ENCODE measurements around the gene MMP14.
"Not testable (repeated sequence)": the region's sequence is repeated elsewhere in the genome, so short reads cannot be mapped to it uniquely, and the experiment has no call there.

The MMP14 gene

DNA sequence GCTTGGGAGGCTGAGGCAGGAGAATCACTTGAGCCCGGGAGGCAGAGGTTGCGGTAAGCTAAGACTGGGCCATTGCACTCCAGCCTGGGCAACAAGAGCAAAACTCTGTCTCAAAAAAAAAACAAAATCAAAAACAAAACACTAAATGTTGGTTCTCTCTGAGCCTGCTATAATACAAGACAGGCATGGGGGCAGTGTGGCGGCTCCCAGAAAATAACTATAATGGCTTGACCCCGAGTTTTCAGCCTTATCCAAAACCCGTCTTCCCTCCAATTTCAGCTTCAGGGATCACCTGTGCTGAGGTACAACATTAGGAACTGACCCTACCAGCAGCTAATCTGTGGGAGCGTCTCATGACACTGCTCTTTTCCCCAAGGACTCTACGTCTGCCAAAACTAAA lies 22.0 kb upstream of the MMP14 start:
- no peak for DNase-seq (ENCODE audit: low read depth)

DNA sequence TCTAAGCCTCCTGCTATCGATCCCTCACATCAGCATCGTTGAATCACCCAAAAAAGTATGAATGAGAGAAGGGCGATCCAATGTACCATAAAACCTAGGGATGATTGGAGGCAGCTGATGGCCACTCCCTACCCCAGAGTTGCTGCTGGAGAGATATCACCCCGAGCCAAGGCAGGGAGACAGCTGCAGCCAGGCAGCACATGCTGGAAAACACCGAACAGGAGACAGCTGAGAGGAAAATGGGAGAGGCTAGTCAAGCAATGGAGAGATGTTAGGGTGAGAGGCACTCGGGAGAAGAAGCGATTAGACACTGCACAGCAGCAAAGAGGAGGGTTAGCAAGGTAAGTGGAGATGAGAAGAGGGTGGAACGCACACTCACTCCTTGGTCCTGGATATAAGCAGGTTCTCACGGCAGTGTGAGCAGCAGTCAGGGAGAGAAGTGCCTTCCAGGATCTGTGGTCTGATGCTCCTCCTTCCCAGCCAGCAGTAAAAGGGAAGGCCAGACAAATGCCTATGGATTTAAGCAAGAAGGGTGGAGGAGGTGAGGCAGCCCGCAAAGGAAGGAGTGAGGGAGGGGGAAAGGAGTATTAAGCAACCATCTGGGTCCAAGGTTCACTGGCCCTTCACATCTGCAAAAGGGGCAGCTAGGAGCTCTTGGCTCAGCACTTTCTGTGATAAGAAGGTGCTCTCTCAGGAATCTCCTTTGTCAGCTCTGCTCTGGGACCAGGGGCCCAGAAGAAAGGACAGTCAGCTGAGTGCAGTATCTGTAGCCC lies 21.3 kb upstream of the MMP14 start, which contains the start of gene SLC7A7:
Gene SLC7A7 (minus strand): TSS at position 495 of the 773 bp plus-strand sequence. CDS start 2,037 bp downstream, outside the sequence.
- no peak for DNase-seq (ENCODE audit: low read depth)

DNA sequence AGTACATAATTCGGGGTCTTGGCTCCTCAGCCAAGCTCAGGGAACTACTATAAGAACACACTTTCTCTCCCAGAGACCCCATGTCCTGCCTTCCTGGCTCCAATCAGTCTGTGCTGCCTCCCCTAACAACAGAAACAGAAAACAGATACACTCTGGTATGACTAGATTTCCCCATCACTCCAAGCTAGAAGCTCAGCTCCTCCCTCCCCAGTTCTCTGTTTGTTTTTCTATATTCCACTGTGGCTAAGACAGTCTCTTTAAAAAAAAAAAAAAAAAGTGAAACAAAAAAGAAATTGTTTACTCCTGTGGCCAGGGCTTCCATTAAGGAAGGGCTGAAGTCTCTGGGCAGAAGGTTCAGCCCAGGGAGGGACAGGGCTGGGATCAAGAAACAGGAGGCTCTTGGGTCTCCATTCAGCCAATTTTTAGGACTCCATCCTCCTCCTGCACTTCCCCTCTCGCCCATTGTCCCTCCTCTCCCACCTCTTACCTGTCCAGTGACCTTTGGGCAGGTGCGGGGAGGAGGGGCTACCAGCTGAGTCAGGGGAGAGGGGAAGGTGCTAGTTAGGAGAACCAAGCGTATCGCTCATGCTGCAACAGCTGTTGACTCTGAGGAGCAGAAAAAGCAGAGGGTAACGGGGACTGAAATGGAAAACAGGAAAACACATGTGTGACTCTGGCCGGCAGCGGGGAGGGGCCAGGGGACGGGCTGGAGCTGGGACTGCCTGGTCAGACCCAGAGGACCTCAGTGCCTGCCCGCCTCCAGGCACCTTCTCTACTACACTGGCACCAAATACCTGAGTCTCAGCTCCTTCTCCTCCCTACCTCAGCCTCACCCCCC lies 17.0 kb upstream of the MMP14 start:
- no peak for DNase-seq (ENCODE audit: low read depth)

DNA sequence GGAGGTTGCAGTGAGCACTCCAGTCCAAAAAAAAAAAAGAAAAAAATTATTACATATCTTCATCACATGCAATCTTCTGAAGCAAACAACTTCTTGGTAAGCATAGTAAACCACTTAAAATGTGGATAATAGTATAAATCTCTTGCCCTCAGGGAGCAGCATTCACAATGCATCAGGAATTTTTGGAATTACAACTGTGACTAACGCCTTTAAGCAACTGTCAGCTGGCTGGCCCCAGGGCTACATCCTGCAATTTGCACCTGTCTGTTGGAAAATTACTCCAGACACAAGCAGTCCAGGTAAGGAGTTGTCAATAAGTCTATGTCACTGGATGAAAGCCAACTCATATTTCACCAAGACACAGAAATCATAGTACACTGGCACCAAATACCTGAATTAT lies 15.7 kb upstream of the MMP14 start:
- no peak for DNase-seq (ENCODE audit: low read depth)

DNA sequence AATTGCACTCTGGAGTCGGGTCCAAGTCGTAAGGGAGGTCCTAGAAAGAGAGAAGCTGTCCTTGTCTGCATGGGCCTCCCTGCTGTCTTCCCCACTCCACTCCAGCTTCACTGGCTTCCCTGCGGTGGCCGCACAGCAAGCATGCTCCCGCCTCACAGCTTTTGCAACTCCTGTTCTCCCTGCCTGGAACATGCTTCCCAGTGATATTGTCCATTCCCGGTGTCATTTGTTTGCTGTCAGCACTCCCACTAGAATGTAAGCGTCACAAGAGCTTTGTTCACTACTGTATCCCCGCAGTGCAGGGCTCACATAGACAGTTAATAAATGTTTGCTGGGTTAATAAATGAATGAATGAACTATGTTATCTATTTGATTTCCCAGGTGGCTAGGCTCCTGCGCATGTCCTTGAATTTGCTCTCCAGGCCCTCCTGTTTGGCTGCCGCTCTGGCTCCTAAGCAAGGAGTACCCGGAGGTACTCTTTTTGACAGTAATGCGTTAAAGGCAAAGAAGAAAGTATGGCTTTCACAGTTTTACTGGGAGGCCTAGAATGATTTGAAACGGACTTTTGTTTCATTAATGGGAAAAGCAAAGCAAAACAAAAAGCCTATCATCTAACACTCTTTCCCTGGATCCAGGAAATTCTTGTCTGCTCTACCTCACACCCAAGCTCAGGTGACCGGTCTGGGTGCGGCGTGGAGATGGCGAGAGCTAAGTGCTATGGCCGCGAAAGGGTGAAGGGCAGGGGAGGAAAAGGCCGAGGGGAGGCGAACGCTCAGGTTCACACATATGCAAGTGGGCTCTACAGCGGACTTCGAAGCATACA lies 15.0 kb upstream of the MMP14 start:
- no peak for DNase-seq (ENCODE audit: low read depth)

DNA sequence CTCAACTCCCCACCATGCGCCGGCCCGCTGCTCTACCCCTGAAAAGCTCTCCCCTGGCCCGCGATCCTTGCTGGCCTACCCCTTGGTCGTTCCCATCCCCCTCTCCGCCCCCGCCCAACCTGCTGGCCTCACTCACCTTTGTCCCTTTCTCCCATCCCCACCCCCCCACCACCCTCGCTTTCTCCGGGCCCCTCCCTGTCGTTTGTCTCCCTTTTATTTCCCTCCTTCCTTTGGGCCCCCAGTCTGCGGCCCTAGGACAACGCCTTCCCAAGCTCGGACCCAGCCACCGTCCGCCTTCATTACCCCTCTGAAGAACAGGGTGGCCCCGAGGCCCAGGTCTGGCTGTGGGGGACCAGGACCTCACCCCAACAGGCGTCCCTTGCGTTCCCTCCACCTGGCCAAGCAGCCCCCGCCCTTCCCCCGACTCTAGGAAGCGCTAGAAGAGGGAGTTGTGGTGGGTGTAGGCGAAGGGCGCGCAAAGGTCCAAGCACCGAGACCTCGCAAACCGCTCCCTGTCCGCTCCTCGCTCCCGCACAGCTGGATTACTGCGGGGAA lies 14.3 kb upstream of the MMP14 start:
- DNase-seq (ENCODE audit: low read depth): no peak

DNA sequence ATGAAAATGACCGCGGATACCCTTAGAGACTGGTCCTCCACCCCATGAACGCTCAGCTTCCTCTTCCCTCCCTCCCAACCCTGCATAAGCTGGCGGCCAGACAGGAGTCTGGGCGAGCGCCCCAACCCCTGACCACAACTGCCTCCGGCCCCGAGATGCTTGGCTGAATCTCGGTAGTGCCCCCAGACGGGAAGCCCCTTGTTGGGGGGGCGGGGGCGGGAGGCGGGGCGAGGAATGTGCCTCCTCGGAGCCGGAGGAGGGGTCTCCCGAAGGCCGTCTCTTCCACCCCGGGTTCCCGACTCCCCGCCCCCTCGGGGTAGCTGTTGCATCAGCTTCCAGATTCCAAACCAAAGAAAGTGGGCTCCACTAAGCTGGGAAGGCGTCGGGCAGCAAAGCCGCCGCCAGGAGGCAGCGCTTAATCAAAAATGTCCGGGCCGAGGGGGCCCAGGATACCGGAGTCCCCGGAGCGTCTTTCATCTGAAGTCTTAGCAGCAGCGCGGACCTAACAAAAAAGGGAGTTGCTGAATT lies 13.8 kb upstream of the MMP14 start:
- DNase-seq (ENCODE audit: low read depth): peak; percentile 67

DNA sequence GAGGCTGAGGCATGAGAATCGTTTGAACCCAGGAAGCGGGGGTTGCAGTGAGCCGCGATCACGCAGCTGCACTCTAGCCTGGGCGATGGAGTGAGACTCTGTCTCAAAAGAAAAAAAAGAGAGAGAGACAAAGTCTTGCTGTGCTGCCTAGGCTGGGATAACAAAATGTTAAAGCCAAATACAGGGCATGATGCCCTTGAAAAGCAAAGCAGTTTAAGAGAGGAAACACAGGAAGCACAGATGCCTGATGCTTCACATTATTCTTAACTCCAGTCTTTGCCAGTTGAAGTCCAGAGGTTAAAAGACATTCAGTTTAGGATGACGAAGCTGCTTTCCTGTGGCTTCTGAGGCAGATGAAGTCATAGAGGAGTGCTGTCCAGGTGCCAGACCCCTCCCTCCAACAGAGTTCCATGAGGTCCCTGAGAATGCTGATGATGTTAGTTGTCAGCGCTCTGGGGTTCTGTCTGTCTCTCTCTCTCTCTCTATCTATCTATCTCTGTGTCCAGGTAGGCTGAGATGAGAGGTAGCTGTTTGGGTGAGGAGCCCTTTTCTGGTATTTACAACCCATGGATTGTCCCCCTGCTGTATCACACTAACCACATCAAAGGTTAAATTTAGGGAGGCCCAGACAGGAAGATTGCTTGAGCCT lies 11.6 kb upstream of the MMP14 start:
- DNase-seq (ENCODE audit: low read depth): no peak

DNA sequence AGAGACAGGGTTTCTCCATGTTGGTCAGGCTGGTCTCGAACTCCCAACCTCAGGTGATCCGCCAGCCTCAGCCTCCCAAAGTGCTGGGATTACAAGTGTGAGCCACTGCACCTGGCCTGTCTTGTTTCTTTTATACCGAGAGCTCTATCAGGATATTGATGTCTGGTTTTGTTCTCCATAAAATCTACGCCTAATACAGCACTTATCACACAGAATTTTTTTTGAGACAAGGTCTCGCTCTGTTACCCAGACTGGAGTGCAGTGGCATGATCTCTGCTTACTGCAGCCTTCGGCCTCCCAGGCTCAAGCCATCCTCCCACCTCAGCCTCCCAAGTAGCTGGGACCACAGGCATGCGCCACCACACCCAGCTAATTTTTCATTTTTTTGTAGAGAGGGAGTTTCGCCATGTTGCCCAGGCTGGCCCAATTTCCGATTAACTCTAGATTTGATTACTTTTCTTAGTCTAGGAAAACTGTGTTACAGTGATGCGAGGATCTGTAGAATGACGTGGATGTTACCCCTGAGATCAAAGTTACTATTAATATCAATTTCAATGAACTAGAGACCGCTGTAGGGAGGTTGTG lies 7.2 kb upstream of the MMP14 start:
- not testable (repeated sequence) for DNase-seq (ENCODE audit: low read depth)

DNA sequence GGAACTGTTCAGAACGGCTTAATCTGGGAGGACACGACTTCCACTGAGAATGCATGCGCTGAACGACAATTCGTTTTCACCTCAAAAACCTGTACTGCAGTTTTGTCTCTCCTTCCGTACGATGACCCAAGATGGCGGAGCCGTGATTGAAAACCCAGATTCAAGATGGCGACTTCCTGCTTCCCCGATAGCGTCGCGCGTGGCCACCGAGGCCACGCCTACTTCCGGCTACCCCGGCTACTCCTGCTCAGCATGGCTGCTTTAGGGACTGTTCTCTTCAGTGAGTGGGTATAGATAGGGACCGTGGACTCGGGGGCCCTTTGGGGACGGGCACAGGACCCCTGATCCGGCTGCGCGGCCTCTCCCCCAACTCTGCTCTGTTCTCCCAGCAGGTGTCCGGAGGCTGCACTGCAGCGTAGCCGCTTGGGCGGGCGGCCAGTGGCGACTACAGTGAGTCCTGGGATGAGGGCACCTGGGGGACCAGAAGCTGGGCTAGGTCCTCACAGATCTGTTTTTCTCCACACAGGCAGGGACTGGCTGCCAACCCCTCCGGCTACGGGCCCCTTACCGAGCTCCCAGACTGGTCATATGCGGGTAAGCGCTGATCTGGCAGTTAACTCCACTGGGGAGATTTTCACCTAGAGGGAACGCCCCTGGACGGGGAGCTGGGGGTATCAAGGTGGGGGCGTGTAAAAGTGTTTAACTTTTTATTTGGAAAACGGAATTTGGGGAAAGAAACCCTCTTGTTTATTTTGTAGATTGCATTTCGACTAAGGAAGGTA lies 6.5 kb upstream of the MMP14 start, which contains the start of gene MRPL52:
Gene MRPL52 (plus strand): TSS at position 227 of the 782 bp plus-strand sequence. CDS start 26 bp downstream, at position 253.
- peak; percentile 85 for DNase-seq (ENCODE audit: low read depth)

DNA sequence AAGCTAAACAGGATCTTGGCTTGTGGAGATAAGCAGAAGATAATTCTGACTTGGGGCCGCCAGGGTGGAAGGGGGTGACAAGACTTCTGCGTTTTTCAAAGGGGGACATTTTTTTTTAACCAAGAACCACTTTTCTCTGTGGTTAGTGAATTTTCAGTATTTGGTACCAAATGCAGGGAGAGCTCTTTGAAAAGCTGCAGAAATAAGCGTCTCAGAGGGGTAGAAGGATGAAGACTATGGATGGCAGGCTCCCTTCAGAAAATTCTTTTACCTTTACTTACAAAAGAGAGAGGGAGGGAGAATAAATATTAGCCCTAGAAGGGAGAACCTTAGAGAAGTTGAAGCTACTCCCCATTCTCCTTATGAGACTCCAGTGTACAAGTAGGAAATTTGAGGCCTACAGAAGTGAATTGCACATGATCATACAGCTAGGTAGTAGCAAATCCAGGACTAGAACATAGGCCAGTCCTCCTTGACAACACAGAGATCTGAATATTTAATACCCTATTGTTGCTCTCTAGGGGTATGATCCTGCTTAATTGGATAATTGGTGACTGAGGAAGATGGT lies 5.9 kb upstream of the MMP14 start:
- no peak for DNase-seq (ENCODE audit: low read depth)

DNA sequence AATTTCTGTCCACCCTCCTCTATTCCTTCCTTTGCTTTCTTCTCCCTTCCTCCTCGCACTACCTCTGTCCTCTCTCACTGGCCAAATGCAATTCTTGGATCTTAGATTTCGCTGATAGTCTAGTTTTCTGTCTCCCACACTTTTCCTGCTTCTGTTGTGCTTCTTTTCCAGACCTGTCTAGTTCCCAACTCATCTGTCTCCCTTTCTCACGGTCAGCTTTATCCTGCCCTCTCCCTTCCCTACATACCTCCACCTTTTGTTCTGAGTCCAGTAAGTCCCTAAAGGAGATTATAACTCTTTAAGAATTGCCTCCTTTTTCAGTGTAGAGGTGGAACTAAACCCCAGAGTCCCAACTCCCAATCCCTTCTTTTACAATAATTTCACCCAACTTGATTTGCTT lies 880 bp upstream of the MMP14 start:
- DNase-seq (ENCODE audit: low read depth): no peak

DNA sequence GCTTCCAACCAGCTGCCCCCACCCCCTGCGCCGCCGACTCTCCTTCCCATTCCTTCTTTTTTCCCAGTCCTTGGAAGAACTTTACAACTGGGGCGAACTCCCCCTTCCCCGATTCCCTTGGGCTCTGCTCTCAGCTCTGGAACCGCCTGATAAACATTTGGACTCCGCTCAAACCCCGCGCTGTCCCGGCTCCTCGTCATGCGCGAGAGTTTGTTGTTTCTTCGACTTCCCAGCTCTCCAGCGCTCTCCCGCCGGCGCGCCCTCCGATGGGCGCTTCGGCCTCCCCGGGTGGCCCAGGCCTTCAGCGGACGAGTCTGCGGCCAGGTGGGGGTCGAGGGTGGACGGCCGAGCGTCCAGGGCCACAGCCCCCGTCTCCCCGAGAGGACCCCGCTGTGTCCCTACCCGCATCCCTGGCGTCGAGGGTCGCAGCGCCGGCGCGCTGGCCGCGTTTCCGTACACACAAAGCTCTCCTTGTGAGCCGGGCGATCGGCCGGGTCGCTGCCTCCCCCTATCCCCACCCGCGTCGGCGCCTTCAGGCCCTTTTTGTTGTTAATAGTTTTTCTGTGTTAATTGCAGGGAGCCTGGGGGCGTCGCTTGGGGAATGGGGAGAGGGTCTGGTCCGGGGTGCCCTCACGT lies 847 bp downstream of the MMP14 start:
- DNase-seq (ENCODE audit: low read depth): no peak

DNA sequence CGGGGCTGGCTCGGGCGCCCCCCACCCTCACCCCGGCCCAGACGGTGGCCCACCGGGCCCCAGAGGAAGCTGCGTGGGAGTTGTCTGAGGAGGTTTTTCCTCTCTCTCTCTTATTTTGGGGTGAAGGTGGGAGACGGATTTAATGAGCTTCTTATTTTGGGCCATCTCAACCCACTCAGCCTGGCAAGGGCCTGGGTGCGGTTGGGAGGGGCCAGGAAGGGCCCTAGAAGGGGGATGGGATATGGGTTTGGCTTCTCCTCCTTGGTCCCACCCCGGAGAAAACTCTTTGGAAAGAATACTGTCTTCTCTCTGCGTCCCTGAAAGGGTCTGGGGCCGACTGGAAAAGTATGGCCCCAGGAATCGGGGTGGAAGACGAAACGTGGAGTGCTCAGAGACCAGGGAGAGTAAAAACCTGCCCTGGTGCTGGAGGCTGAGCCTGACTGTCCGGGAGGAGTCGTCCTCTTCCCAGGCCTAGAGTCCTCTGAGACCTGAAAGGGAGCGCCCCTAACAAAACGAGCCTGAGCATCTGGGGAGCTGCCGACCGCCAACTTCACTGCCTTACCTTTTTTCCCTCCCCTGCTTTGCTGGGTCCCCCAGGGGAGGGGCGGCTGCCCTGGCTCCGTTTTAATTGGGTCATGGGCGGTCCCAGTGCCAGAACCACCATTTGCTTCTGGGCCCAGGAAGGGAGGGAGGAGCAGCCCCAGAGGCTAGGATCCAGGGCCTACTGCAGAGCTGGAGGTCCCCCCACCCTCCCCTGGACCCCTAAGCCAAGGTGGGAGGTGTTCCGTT lies 1.6 kb downstream of the MMP14 start:
- DNase-seq (ENCODE audit: low read depth): no peak

DNA sequence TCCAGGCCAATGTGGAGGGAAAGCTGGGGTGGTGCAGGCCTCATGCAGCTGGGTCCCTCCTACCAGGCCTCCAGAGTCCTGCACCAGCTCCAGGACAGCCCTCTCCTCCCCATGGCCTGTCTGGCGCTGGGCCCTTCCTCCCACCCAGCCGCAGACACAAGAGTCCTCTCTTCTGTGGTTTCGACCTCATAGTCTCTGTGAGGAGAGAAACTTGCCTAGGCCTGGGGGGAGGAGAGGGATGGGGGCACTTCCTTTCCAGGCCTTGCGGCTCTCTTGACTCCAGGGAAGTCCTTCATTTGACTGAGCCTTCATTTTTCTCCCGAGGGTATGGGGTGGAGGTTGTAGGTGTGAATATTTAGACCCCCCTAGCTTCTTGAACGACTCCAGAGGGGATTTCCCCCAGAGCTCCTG lies 2.3 kb downstream of the MMP14 start:
- DNase-seq (ENCODE audit: low read depth): no peak

DNA sequence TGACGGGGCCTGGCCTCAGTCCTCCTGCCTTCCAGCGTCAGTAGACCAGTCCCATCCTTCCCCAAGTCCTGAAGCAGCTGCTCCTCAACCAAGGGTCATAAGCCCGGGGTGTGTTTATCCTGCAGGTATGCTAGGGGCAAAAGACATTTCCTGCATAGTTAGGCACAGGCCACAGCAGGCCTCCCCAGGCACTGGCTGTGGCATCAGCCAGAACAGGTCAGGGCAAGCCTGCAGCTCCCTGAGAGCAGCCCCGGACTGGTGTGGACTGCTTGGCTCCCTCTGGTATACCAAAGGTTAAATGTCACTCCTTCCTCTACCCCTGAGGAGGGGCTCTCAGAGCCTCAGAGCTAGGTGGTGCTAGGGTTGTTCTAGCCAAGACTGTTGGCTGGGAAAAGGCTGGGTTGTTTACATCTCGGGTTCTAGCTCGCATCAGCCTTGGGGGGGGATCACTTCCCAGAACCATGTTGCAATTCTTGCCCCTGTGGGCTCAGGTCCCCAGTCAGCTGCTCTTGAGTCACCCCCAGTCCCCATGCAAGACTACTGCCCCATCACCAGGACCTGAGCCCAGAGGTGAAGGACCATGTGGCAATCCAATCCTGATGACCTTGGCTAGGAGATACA lies 2.9 kb downstream of the MMP14 start:
- no peak for DNase-seq (ENCODE audit: low read depth)

DNA sequence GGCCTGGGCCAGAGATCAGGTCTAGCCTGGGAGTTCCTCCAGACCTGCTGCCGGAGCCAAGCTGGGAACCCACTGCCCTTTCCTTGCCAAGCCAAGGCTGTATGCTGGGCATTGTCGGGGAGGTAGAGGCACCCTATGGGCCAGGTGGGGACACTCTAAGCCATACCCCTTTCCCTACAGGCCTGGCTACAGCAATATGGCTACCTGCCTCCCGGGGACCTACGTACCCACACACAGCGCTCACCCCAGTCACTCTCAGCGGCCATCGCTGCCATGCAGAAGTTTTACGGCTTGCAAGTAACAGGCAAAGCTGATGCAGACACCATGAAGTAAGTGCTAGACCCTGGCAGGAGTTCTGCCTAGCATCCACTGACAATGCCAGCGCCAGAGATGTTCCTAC lies 4.9 kb downstream of the MMP14 start:
- DNase-seq (ENCODE audit: low read depth): no peak

DNA sequence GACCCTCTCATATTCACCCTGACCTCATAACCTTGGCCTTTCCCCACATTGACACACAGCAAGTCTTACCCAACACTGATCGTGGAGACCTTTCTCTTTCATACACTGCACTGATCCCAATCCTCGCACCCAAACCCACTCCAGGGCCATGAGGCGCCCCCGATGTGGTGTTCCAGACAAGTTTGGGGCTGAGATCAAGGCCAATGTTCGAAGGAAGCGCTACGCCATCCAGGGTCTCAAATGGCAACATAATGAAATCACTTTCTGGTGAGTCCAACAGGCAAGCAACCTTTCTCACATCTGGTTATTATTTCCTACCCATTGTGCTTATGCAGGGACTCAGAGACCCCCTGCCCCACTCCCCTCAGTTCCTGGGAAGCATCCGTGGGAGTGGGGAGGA lies 5.4 kb downstream of the MMP14 start:
- no peak for DNase-seq (ENCODE audit: low read depth)

All from activated T-cell treated with anti-CD3 and anti-CD28 coated beads for 48 hours (primary cell).